Ectodermal cell (in vitro differentiated cells): ENCODE results near the gene CD46.
"Not testable (repeated sequence)": the region's sequence is repeated elsewhere in the genome, so short reads cannot be mapped to it uniquely, and the experiment has no call there.

ENCODE experiments used
- H3K27ac ChIP-seq: 2 replicates; pipeline ENCODE4 v1.7.0; 2013; ENCODE audit warnings: mild to moderate bottlenecking, low read depth, low read length; ENCODE audit not compliant: insufficient read depth, poor library complexity, severe bottlenecking
- H3K27me3 ChIP-seq: 2 replicates; pipeline ENCODE4 v1.7.0; 2013; ENCODE audit warnings: mild to moderate bottlenecking, low read length; ENCODE audit not compliant: insufficient read depth, control insufficient read depth, poor library complexity, severe bottlenecking
- H3K36me3 ChIP-seq: one replicate; pipeline ENCODE4 v1.7.0; 2013; ENCODE audit warnings: low read length; ENCODE audit not compliant: control insufficient read depth, insufficient read depth
- H3K4me1 ChIP-seq: one replicate; pipeline ENCODE4 v1.7.0; 2013; ENCODE audit warnings: low read length; ENCODE audit not compliant: control insufficient read depth, insufficient read depth
- H3K4me3 ChIP-seq: 2 replicates; pipeline ENCODE4 v1.7.0; 2013; ENCODE audit warnings: low read depth, low read length, control low read depth; ENCODE audit not compliant: insufficient read depth
- H3K9me3 ChIP-seq: 2 replicates; pipeline ENCODE4 v1.7.0; 2013; ENCODE audit warnings: mild to moderate bottlenecking, low read length, moderate library complexity; ENCODE audit not compliant: control insufficient read depth
- WGBS, 2 experiments: methylation state at CpG; one replicate each; pipeline ENCODE4 v1.1.7; 2013; ENCODE audit warnings: missing lambda C conversion rate in 2 of 2; 5-methylcytosine and 5-hydroxymethylcytosine counted together

Gene CD46

GRCh38 chr1:207738158-207738659, 13.6 kb upstream of the CD46 start:
- WGBS, 2 experiments, result 97% methylated on average over 3 to 4 of the region's 6 CpGs
- H3K9me3 ChIP-seq, H3K27ac ChIP-seq, H3K4me3 ChIP-seq, H3K27me3 ChIP-seq, H3K36me3 ChIP-seq, H3K4me1 ChIP-seq: not testable (repeated sequence)

- no peaks in the 10 kb centered on the region for H3K9me3 ChIP-seq
- no peaks in the 10 kb centered on the region for H3K36me3 ChIP-seq
- 97 to 98% methylated on average over 1 of the region's 2 CpGs for WGBS, 2 experiments
- no peaks in the 10 kb centered on the region for H3K27me3 ChIP-seq
- no peak overlapping the region for H3K27ac ChIP-seq
- H3K4me3 ChIP-seq, result no peak overlapping the region
- H3K4me1 ChIP-seq, result no peaks in the 10 kb centered on the region
These were observed 11.6 kb upstream of the CD46 start for GRCh38 chr1:207740207-207740606.

- no peak overlapping the region for H3K27ac ChIP-seq
- WGBS, 2 experiments, result 83 to 97% methylated on average over 3 of the region's 3 CpGs
- H3K9me3 ChIP-seq, result no peaks in the 10 kb centered on the region
- no peak overlapping the region for H3K4me3 ChIP-seq
- H3K27me3 ChIP-seq, result no peaks in the 10 kb centered on the region
- no peaks in the 10 kb centered on the region for H3K36me3 ChIP-seq
- no peaks in the 10 kb centered on the region for H3K4me1 ChIP-seq
These were observed 8.9 kb upstream of the CD46 start for GRCh38 chr1:207742850-207743555.

- Histone ChIP-seq H3K27ac (no peak overlapping the region), H3K9me3 (no peaks in the 10 kb centered on the region), H3K36me3 (no peaks in the 10 kb centered on the region), H3K27me3 (no peaks in the 10 kb centered on the region), H3K4me3 (no peak overlapping the region), H3K4me1 (no peaks in the 10 kb centered on the region)
- WGBS, 2 experiments, result 88 to 93% methylated on average over 4 of the region's 4 CpGs
These were observed 7.8 kb upstream of the CD46 start for GRCh38 chr1:207744000-207744534.

GRCh38 chr1:207745285-207745684, 6.6 kb upstream of the CD46 start:
- Histone ChIP-seq H3K9me3 (no peaks in the 10 kb centered on the region), H3K27ac (no peak overlapping the region), H3K4me1 (no peaks in the 10 kb centered on the region), H3K4me3 (no peak overlapping the region), H3K36me3 (no peaks in the 10 kb centered on the region), H3K27me3 (no peaks in the 10 kb centered on the region)
- whole genome bisulfite sequencing, 2 experiments, result 90 to 100% methylated on average over 1 of the region's 1 CpG

GRCh38 chr1:207745839-207746767, 5.8 kb upstream of the CD46 start:
- Histone ChIP-seq H3K27ac (no peak overlapping the region), H3K27me3 (no peaks in the 10 kb centered on the region), H3K36me3 (no peaks in the 10 kb centered on the region), H3K4me3 (no peak overlapping the region), H3K4me1 (no peaks in the 10 kb centered on the region), H3K9me3 (no peaks in the 10 kb centered on the region)
- 91 to 94% methylated on average over 6 of the region's 6 CpGs for WGBS, 2 experiments

GRCh38 chr1:207747627-207748492, 4.0 kb upstream of the CD46 start:
- no peak overlapping the region for H3K4me3 ChIP-seq
- no peaks in the 10 kb centered on the region for H3K36me3 ChIP-seq
- WGBS, 2 experiments, result 88 to 91% methylated on average over 14 to 15 of the region's 15 CpGs
- H3K4me1 ChIP-seq, result no peaks in the 10 kb centered on the region
- H3K27ac ChIP-seq, result no peak overlapping the region
- H3K27me3 ChIP-seq, result no peaks in the 10 kb centered on the region
- H3K9me3 ChIP-seq, result no peaks in the 10 kb centered on the region

- H3K27me3 ChIP-seq, result no peaks in the 10 kb centered on the region
- 77 to 88% methylated on average over 2 of the region's 2 CpGs for WGBS, 2 experiments
- H3K9me3 ChIP-seq, result no peaks in the 10 kb centered on the region
- no peaks in the 10 kb centered on the region for H3K36me3 ChIP-seq
- no peak overlapping the region for H3K4me3 ChIP-seq
- H3K27ac ChIP-seq, result no peak overlapping the region
- peaks cover 7% of the 10 kb centered on the region for H3K4me1 ChIP-seq
These were observed 2.9 kb upstream of the CD46 start for GRCh38 chr1:207748737-207749528.

GRCh38 chr1:207750631-207751305, 1.1 kb upstream of the CD46 start:
- H3K4me3 ChIP-seq, result no peak overlapping the region
- H3K36me3 ChIP-seq, result no peaks in the 10 kb centered on the region
- no peak overlapping the region for H3K27ac ChIP-seq
- no peaks in the 10 kb centered on the region for H3K27me3 ChIP-seq
- H3K4me1 ChIP-seq, result peaks cover 10% of the 10 kb centered on the region
- H3K9me3 ChIP-seq, result no peaks in the 10 kb centered on the region
- 80 to 87% methylated on average over 5 of the region's 5 CpGs for WGBS, 2 experiments
